ENCODE measurements around the gene PLA2G6. TPM values are rescaled to one million over a fixed set of nuclear protein-coding genes. Genes with fewer than 3 reads are reported as not detected.

The PLA2G6 gene
- total and polyA plus RNA-seq, 2 of the 4 experiments (the other 2 are of a cell fraction) = 6.1 to 10.3 TPM

DNA sequence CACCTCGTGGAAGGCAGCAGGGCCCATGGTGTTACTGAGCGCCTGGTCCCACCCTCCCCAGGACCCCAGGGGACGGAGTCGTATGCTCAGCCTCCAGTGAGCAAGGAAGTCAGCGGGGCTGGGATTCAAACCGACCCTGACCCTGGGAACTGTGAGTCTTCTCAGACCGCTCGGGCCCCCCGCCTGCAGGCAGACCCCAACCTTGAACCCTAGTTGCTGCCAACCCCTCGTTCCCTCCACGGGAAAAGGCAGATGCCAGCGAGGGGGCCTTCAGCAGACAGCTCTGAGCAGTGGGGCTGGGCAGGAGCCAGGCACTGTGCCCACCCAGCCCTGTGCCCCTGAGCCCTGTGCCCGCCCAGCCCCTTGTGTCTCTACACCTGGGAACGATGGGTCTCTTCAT, 104.0 kb downstream of the PLA2G6 start:
- no peak overlapping the region for H2BK120ac ChIP-seq (ENCODE audit: low read depth, low read length)
- no peak overlapping the region for H2AK5ac ChIP-seq (ENCODE audit: low read depth, low read length)
- peak overlapping the region; percentile 35 for H2AK9ac ChIP-seq (replicated peaks; ENCODE audit: low read depth, low read length, poor library complexity)
- H3K36me3 ChIP-seq (ENCODE audit: control insufficient read depth, insufficient read depth, low read length) = peaks cover 8% of the 10 kb centered on the region
- H3K14ac ChIP-seq (replicated peaks; ENCODE audit: low read depth, low read length) = no peak overlapping the region
- no peaks in the 10 kb centered on the region for H3K79me1 ChIP-seq (ENCODE audit: low read depth in 1 of 2, low read length in 2 of 2)
- H3K56ac ChIP-seq (ENCODE audit: extremely low read depth, insufficient read depth, low read length) = no peak overlapping the region
- H3K27me3 ChIP-seq (ENCODE audit: control insufficient read depth, insufficient read depth, low read length) = peaks cover 22% of the 10 kb centered on the region
- no peak overlapping the region for H4K91ac ChIP-seq (ENCODE audit: insufficient read depth, low read depth, low read length)
- WGBS, 2 experiments (ENCODE audit: extremely low coverage in 2 of 2, insufficient read length in 1 of 2) = 75% methylated on average over 10 of the region's 14 CpGs; no CpG with 5 or more reads in 1 of the 2 experiments
- ChIA-PET CTCF (no interaction called here), POLR2A (ENCODE audit: unreplicated experiment) (no interaction called here)
- H3K4ac ChIP-seq (ENCODE audit: low read depth, low read length) = no peak overlapping the region
- H3K4me3 ChIP-seq (ENCODE audit: insufficient read depth, low read depth, low read length) = no peak overlapping the region
- no peak overlapping the region for H3K9ac ChIP-seq (ENCODE audit: low read depth, low read length)
- no peaks in the 10 kb centered on the region; the same call in 1 of the 2 replicates for H3K4me1 ChIP-seq (ENCODE audit: control insufficient read depth, insufficient read depth, low read length)
- BruUV-seq (replicated peaks) = no TSS peak
- H4K20me1 ChIP-seq (ENCODE audit: insufficient read depth, low read length) = no peaks in the 10 kb centered on the region
- intact Hi-C loops (cut with micrococcal nuclease) = no loop called here
- no peak overlapping the region for H2AFZ ChIP-seq (replicated peaks; ENCODE audit: low read length, poor library complexity)
- H3K4me2 ChIP-seq (ENCODE audit: low read depth, low read length) = no peak overlapping the region
- TF ChIP-seq MXI1 (IDR thresholded peaks at IDR 0.05; ENCODE audit: borderline replicate concordance, low read depth, low read length) (no peak), SMC3 (IDR thresholded peaks at IDR 0.05; ENCODE audit: low read depth, low read length) (no peak)
- H3K9me1 ChIP-seq (ENCODE audit: insufficient read depth, low read length) = 0 out of 2 replicates have a peak, but pooled peaks cover 6% of the 10 kb centered on the region
- H4K5ac ChIP-seq (ENCODE audit: low read depth, low read length) = no peak overlapping the region
- DNase-seq (no peak), ATAC-seq (ENCODE audit: low read depth) (no peak)
- H4K8ac ChIP-seq (ENCODE audit: low read depth in 2 of 2, low read length in 2 of 2) = no peak overlapping the region
- no peak overlapping the region for H3K18ac ChIP-seq (ENCODE audit: low read depth, low read length)
- H2BK5ac ChIP-seq (ENCODE audit: low read depth, low read length, poor library complexity, severe bottlenecking) = no peak overlapping the region
- H3K23ac ChIP-seq (ENCODE audit: low read depth, low read length) = no peak overlapping the region
- dilution Hi-C loops (cut with HindIII; ENCODE audit: low sequenced_read_pairs, unreplicated experiment) = no loop called here
- in situ Hi-C loops (cut with MboI; ENCODE audit: low sequenced_read_pairs) = no loop called here
- no peak overlapping the region for H2BK15ac ChIP-seq (ENCODE audit: low read depth, low read length)
- no peak overlapping the region for H2BK20ac ChIP-seq (ENCODE audit: low read depth, low read length)
- H3K27ac ChIP-seq (ENCODE audit: insufficient read depth, low read length) = no peak overlapping the region
- no peaks in the 10 kb centered on the region for H3K9me3 ChIP-seq (ENCODE audit: control insufficient read depth, insufficient read depth, low read length)

Measured in IMR-90 (cell line).